Measurements from ENCODE around the gene KIF20A. TPM values are rescaled to one million over a fixed set of nuclear protein-coding genes. Genes with fewer than 3 reads are reported as not detected.
A peak's percentile ranks its signal among the peaks of the same experiment; 100 is the strongest.

Gene KIF20A
- total RNA-seq (10 to 100 TPM; 27.2 to 29.3 TPM), polyA plus RNA-seq (0.13 TPM)

DNA sequence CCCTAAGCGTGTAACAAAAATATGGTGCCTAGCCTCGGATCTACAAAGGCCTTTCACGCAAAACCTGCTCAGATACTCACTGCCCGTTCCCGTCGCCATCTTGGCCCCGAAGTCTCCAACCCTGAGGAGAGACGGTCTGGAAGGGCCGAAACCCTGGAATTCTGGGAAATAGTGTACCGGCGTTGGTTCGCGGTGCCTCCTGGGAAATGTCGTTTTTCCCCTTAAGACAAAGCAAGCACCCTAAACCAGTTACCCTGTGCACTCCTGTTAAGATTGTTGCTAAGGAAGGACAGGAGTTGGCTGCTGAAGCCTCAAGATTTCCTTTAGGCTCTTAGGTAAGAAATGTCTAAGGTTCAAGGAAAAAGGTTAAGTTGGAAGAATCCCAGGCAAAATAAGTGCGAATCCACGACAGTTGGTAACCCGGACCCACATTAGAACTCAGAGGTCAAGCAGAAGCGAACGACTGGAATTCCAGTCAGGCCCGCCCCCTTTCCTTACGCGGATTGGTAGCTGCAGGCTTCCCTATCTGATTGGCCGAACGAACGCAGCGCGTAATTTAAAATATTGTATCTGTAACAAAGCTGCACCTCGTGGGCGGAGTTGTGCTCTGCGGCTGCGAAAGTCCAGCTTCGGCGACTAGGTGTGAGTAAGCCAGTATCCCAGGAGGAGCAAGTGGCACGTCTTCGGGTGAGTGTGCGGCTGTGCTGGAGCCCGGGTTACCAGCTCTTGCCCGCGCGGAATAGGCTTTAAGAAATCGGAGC is at the start of gene KIF20A, which contains the start of gene BRD8:
Gene KIF20A (plus strand): TSS at position 597 of the 761 bp plus-strand sequence. CDS start 569 bp downstream, outside the sequence.
Gene BRD8 (minus strand): TSS at position 115 of the 761 bp plus-strand sequence. CDS start 16 bp downstream, at position 99.
- Mint-ChIP-seq H3K27me3 (no peaks in the 10 kb centered on the region), H3K36me3 (peaks cover 1 to 23% (median 6%) of the 10 kb centered on the region in 3 donors), H3K9me3 (no peaks in the 10 kb centered on the region), H3K4me1 (peaks cover 5 to 17% (median 8%) of the 10 kb centered on the region in 3 donors), H3K4me3 (peak within 1 kb of the TSS in 2 of 7 donors; percentile 32 to 50), H3K27ac (peak within 1 kb of the TSS in 5 of 8 donors; percentile 27 to 75 (median 47))
- Histone ChIP-seq H3K4me1 (ENCODE audit: insufficient read depth, low read length) (peaks cover 13% of the 10 kb centered on the region), H3K27me3 (ENCODE audit: insufficient read depth, low read length, poor library complexity, severe bottlenecking) (no peaks in the 10 kb centered on the region), H3K36me3 (ENCODE audit: insufficient read depth, low read length) (peaks cover 11% of the 10 kb centered on the region), H3K4me3 (ENCODE audit: low read length) (peak within 1 kb of the TSS; percentile 90), H3K9me3 (ENCODE audit: low read length) (no peaks in the 10 kb centered on the region), H3K27ac (ENCODE audit: low read depth, low read length) (peak within 1 kb of the TSS; percentile 62)
- ChIA-PET POLR2A (interaction anchor here (0.6 to 2.2 kb wide), 9 partner anchors 35 to 1115 kb away, joined by 3 to 12 read pairs (median 4); partner anchors contain the start of genes CDC23, ETF1, FAM53C and HNRNPA0), CTCF (interaction anchor here (0.6 to 1.7 kb wide), 5 partner anchors 9 to 401 kb away, joined by 3 to 8 read pairs (median 3); no protein-coding TSS in a partner anchor)
- DNase-seq, result peak; percentile 84 to 91 (median 84)

DNA sequence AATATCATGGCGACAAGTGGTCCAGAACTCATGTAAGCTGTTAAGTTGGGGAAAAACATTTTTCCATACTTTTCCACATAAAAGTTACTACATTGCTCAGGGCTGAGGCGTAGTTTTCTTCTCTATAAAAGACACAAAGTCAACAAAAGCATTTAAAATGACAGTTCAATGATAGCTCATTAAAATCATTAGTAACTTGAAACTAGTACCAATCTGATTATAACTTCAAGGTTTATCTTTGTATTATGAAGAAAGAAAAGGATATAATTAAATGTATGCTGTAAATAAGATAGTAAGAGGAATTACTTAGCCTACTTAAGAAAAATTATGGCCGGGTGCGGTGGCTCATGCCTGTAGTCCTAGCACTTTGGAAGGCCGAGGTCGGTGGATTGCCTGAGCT is 49.6 kb upstream of the KIF20A start:
- POLR2A ChIA-PET, result interaction anchor here (0.6 kb wide), 1 partner anchor 16 kb away, joined by 6 read pairs; no protein-coding TSS in a partner anchor

DNA sequence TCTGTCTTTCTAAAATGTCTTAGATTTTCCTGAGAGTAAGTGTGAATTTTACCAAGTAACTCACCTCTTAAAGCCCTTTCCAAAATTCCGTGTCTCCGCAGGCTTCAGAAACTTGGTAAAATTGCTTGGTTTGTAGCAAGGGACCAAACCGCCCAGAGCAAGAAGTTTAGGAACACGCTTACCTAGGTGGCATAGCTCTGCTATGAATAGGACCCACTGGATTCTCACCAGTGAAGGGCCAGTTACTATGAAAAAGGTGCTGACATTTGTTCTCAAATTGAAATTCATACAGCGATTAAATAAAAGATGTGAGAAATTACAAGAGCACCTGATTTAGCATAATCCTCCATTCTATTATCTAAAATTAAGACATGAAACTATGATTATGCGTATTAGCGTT is 46.4 kb upstream of the KIF20A start:
- Mint-ChIP-seq H3K4me1 (peaks cover 0 to 6% (median 0%) of the 10 kb centered on the region in 3 donors), H3K9me3 (no peaks in the 10 kb centered on the region), H3K27me3 (peaks cover 3 to 24% of the 10 kb centered on the region in 2 donors), H3K4me3 (peak overlapping the region in 3 of 7 donors; percentile 67 to 79 (median 77)), H3K27ac (peak overlapping the region in 1 of 8 donors; percentile 68), H3K36me3 (no peaks in the 10 kb centered on the region)
- ChIA-PET CTCF (interaction anchor here (0.9 to 4.7 kb wide), 14 partner anchors 8 to 471 kb away, joined by 3 to 82 read pairs (median 4); no protein-coding TSS in a partner anchor), POLR2A (interaction anchor here (0.5 kb wide), 1 partner anchor 93 kb away, joined by 3 read pairs; no protein-coding TSS in a partner anchor)
- Histone ChIP-seq H3K36me3 (ENCODE audit: insufficient read depth, low read length) (no peaks in the 10 kb centered on the region), H3K27me3 (ENCODE audit: insufficient read depth, low read length, poor library complexity, severe bottlenecking) (no peaks in the 10 kb centered on the region), H3K4me1 (ENCODE audit: insufficient read depth, low read length) (no peaks in the 10 kb centered on the region), H3K4me3 (ENCODE audit: low read length) (no peak overlapping the region), H3K27ac (ENCODE audit: low read depth, low read length) (no peak overlapping the region), H3K9me3 (ENCODE audit: low read length) (no peaks in the 10 kb centered on the region)
- no peak for DNase-seq

More for the DNA sequence above, 49.6 kb upstream of the KIF20A start:
- Histone ChIP-seq H3K27me3 (ENCODE audit: insufficient read depth, low read length, poor library complexity, severe bottlenecking) (no peaks in the 10 kb centered on the region), H3K4me3 (ENCODE audit: low read length) (no peak overlapping the region), H3K27ac (ENCODE audit: low read depth, low read length) (no peak overlapping the region), H3K9me3 (ENCODE audit: low read length) (no peaks in the 10 kb centered on the region), H3K4me1 (ENCODE audit: insufficient read depth, low read length) (no peaks in the 10 kb centered on the region), H3K36me3 (ENCODE audit: insufficient read depth, low read length) (no peaks in the 10 kb centered on the region)
- Mint-ChIP-seq H3K36me3 (no peaks in the 10 kb centered on the region), H3K27me3 (peaks cover 0 to 13% of the 10 kb centered on the region in 2 donors), H3K4me1 (peaks cover 0 to 6% (median 0%) of the 10 kb centered on the region in 3 donors), H3K4me3 (no peak overlapping the region), H3K9me3 (no peaks in the 10 kb centered on the region), H3K27ac (no peak overlapping the region)
- CTCF ChIA-PET, result interaction anchor here (0.7 to 3.6 kb wide), 3 partner anchors 52 to 351 kb away, joined by 3 to 17 read pairs (median 4); no protein-coding TSS in a partner anchor
- no peak for DNase-seq

DNA sequence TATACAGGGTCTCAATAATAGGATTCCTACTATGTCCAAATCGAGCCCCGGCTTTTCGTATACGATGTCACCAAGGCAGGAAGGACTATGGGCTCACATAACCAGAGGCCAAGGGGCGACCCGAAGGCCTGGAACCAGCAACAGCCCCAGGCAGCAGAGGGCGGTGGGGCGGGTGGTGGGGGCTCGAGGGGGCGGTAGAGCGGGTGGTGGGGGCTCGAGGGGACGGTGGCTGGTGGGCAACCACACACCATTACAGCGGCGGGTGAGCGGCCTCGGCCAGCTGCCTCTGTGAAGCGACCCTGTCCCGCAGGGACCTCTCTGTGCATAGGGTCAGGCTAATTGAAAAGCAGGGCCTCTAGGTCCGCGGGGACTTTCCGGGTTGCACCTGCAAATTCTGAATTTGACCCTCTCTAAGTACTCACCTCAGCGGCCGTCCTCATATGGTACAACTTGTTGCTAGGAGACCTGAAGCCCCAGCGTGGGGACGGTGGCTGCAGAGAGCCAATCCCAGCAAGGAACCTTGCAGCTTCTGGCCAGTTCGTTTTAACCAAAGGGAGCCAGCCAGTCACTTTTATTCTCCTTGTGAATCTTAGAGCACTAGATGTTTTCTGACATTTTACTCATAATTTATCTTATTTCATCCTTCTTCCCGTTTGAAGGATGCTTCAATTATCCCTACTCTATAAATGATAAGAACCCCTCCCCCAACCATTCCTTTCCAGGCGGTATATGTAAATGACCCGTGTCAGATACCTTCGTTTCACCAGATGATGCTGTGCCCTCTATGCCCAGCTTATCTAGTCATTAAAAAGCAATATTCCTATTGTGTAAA is 39.7 kb upstream of the KIF20A start, which contains the start of gene NME5:
Gene NME5 (minus strand): TSS at position 480 of the 832 bp plus-strand sequence. CDS start 648 bp downstream, outside the sequence.
- Histone ChIP-seq H3K4me3 (ENCODE audit: low read length) (no peak within 1 kb of the TSS), H3K9me3 (ENCODE audit: low read length) (no peaks in the 10 kb centered on the region), H3K27me3 (ENCODE audit: insufficient read depth, low read length, poor library complexity, severe bottlenecking) (no peaks in the 10 kb centered on the region), H3K36me3 (ENCODE audit: insufficient read depth, low read length) (no peaks in the 10 kb centered on the region), H3K4me1 (ENCODE audit: insufficient read depth, low read length) (no peaks in the 10 kb centered on the region), H3K27ac (ENCODE audit: low read depth, low read length) (no peak within 1 kb of the TSS)
- H3K27me3 Mint-ChIP-seq, result peaks cover 20 to 28% of the 10 kb centered on the region in 2 donors
- ChIA-PET POLR2A (interaction anchor here (0.6 kb wide), 1 partner anchor 17 kb away, joined by 4 read pairs; no protein-coding TSS in a partner anchor), CTCF (interaction anchor here (0.7 kb wide), 1 partner anchor 104 kb away, joined by 4 read pairs; no protein-coding TSS in a partner anchor)
- H3K27ac Mint-ChIP-seq, result no peak within 1 kb of the TSS
- H3K36me3 Mint-ChIP-seq, result peaks cover 0 to 3% (median 0%) of the 10 kb centered on the region in 3 donors
- no peaks in the 10 kb centered on the region for H3K4me1 Mint-ChIP-seq
- no peak within 1 kb of the TSS for H3K4me3 Mint-ChIP-seq
- DNase-seq, result no peak
- H3K9me3 Mint-ChIP-seq, result no peaks in the 10 kb centered on the region

DNA sequence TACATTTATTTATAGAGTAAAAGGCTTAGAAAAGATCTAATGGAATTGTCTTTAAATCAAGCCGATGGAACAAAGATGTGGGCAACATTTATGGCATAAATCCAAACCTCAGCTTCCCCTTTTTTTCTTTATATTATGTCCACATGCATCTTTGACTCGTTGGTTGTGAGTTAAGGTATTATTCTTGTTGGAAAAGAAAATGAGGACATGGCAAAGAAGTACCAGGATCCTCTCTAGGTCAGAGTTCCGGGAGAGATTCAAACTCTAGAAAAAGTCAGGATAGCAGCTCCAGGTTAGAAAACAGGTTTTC is 39.2 kb upstream of the KIF20A start:
- ChIA-PET CTCF (interaction anchor here (0.7 kb wide), 1 partner anchor 104 kb away, joined by 4 read pairs; no protein-coding TSS in a partner anchor), POLR2A (interaction anchor here (0.6 kb wide), 1 partner anchor 17 kb away, joined by 4 read pairs; no protein-coding TSS in a partner anchor)
- no peaks in the 10 kb centered on the region for H3K4me1 Mint-ChIP-seq
- no peak overlapping the region for H3K27ac Mint-ChIP-seq
- no peak overlapping the region for H3K4me3 Mint-ChIP-seq
- H3K27me3 ChIP-seq (ENCODE audit: insufficient read depth, low read length, poor library complexity, severe bottlenecking), result no peaks in the 10 kb centered on the region
- H3K9me3 ChIP-seq (ENCODE audit: low read length), result no peaks in the 10 kb centered on the region
- no peaks in the 10 kb centered on the region for H3K36me3 ChIP-seq (ENCODE audit: insufficient read depth, low read length)
- H3K27ac ChIP-seq (ENCODE audit: low read depth, low read length), result no peak overlapping the region
- no peak overlapping the region for H3K4me3 ChIP-seq (ENCODE audit: low read length)
- no peaks in the 10 kb centered on the region for H3K9me3 Mint-ChIP-seq
- no peaks in the 10 kb centered on the region for H3K4me1 ChIP-seq (ENCODE audit: insufficient read depth, low read length)
- H3K27me3 Mint-ChIP-seq, result peaks cover 20 to 28% of the 10 kb centered on the region in 2 donors
- H3K36me3 Mint-ChIP-seq, result peaks cover 0 to 3% (median 0%) of the 10 kb centered on the region in 3 donors
- DNase-seq, result no peak

DNA sequence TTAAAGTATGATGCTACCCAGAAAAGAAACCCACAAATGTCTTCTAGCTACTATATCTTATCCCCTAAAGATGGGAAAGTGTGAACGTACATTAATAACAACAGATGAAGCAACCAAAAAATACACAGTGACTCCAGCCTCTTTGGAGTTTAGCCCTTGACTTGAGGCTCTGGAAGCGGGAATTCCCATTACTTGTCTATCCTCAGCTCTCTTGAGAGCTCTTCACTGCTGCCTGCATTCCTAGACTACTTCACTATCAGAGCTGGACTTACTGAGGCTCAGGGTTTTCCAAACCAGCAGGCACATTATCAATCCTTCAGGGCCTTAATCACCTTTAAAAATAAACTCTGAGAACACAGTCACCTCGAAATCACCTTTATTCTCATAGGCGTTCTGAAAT is 38.6 kb upstream of the KIF20A start:
- Histone ChIP-seq H3K9me3 (ENCODE audit: low read length) (no peaks in the 10 kb centered on the region), H3K27me3 (ENCODE audit: insufficient read depth, low read length, poor library complexity, severe bottlenecking) (no peaks in the 10 kb centered on the region), H3K36me3 (ENCODE audit: insufficient read depth, low read length) (no peaks in the 10 kb centered on the region), H3K27ac (ENCODE audit: low read depth, low read length) (no peak overlapping the region), H3K4me3 (ENCODE audit: low read length) (no peak overlapping the region), H3K4me1 (ENCODE audit: insufficient read depth, low read length) (no peaks in the 10 kb centered on the region)
- peaks cover 0 to 3% (median 0%) of the 10 kb centered on the region in 3 donors for H3K36me3 Mint-ChIP-seq
- H3K9me3 Mint-ChIP-seq, result no peaks in the 10 kb centered on the region
- ChIA-PET CTCF (no interaction called here), POLR2A (no interaction called here)
- no peak for DNase-seq
- no peak overlapping the region for H3K27ac Mint-ChIP-seq
- peaks cover 20 to 28% of the 10 kb centered on the region in 2 donors for H3K27me3 Mint-ChIP-seq
- H3K4me1 Mint-ChIP-seq, result no peaks in the 10 kb centered on the region
- no peak overlapping the region for H3K4me3 Mint-ChIP-seq

DNA sequence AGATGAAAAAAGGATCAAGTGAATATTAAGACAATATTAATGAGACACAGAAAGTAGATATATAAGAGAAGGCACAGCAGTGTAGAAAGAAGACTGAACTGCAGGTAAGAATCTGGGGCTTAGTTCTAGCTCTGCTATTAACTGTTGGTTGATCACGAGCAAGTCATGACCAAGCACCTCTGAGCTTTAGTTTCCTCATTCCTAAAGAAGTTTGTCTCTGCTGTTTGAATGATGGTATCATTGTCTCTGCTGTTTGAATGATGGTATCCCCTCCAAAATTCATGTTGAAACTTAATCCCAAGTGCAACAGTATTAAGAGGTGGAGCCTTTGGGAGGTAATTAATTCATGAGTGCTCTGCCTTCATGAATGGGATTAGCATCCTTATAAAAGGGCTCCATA is 37.2 kb upstream of the KIF20A start:
- ChIA-PET CTCF (no interaction called here), POLR2A (no interaction called here)
- no peaks in the 10 kb centered on the region for H3K9me3 Mint-ChIP-seq

More for the DNA sequence above, 37.2 kb upstream of the KIF20A start:
- H3K36me3 ChIP-seq (ENCODE audit: insufficient read depth, low read length), result no peaks in the 10 kb centered on the region
- no peaks in the 10 kb centered on the region for H3K27me3 ChIP-seq (ENCODE audit: insufficient read depth, low read length, poor library complexity, severe bottlenecking)
- H3K27ac ChIP-seq (ENCODE audit: low read depth, low read length), result no peak overlapping the region
- H3K27ac Mint-ChIP-seq, result no peak overlapping the region
- no peak overlapping the region for H3K4me3 Mint-ChIP-seq
- no peaks in the 10 kb centered on the region for H3K4me1 ChIP-seq (ENCODE audit: insufficient read depth, low read length)
- H3K4me1 Mint-ChIP-seq, result no peaks in the 10 kb centered on the region
- H3K36me3 Mint-ChIP-seq, result peaks cover 0 to 3% (median 0%) of the 10 kb centered on the region in 3 donors
- H3K4me3 ChIP-seq (ENCODE audit: low read length), result no peak overlapping the region
- H3K27me3 Mint-ChIP-seq, result peaks cover 19% of the 10 kb centered on the region in 2 donors
- H3K9me3 ChIP-seq (ENCODE audit: low read length), result no peaks in the 10 kb centered on the region
- DNase-seq, result no peak
